Measurements from ENCODE around the gene RBMS1.

Gene RBMS1

DNA sequence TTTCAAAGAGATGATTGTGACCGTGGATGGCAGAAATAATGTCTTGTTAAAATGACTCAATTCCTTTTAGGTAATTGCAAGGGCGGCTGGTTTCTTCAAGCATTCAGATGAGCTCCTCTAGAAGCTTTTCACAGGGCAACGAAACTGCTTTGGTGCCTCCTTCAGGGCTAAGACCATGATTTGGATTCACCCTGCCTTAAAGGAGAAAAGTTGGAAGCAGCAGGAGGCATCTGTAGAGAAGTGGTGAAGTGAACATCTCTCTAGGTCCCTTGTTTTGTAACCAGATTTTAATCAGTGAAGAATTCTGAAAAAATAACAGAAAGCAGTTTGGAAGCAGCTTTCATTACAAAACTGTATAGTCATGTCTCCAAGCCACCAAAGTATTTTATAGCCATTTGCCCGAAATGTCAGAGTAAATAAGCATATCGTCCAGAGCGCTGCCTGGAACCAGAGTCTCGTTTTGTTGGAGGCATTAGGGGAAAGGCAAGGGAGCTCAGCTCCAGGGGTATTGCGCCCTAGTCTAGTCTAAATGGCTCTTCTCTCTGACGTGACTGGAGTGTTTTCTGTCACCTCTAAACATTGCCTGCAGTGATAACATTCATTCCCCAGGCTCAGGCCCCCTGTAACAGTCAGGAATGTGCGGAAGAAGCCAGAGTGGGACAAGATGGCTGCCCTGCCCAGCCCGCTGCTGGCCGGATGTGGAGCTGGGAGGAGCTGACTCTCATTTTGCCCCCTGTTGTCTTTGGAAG is 235.7 kb downstream of the RBMS1 start:
- H3K27me3 ChIP-seq (ENCODE audit: insufficient read depth, low read length), result no peaks in the 10 kb centered on the region
- H3K4me3 ChIP-seq (ENCODE audit: low read length), result no peak overlapping the region
- peaks cover 10% of the 10 kb centered on the region for H3K4me1 ChIP-seq (ENCODE audit: insufficient read depth, low read length)
- H2AFZ ChIP-seq (ENCODE audit: low read depth, low read length), result no peak overlapping the region
- H3K9me3 ChIP-seq (ENCODE audit: low read length), result no peaks in the 10 kb centered on the region
- no peaks in the 10 kb centered on the region for H3K36me3 ChIP-seq (ENCODE audit: insufficient read depth, low read length)

DNA sequence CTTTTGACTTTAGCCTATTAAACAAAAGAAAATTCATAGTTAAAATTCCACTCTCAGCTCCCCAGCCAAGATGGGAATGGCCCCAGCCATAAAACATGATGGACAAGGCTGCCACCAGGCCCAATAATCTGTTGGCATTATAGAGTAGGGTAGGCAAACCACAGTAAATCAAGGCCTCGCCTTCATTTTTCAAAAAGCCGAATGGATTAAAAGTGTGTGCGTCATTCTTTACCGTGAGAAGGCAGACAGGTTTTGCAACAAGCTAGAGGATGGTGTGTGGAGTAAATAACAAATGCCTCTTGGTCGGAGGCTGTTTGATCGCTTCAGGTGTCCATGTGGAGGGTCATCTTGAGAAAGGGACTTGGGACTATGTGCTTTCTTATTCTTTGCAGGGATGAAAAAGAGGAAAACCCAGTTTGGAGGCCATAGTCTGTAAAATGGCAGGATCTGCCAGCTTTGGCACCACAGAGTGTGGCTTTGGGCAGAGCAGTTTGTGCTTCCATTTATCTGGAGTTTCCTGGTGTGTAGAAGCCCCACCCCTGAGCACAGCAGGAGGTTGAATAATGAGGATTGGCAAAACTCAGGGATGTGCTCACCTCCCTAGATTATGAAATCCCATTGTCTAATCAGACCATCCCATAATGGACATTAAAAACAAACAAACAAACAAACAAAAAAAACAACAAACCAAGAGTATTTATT is 236.4 kb downstream of the RBMS1 start:
- no peak overlapping the region for H3K4me3 ChIP-seq (ENCODE audit: low read length)
- no peaks in the 10 kb centered on the region for H3K36me3 ChIP-seq (ENCODE audit: insufficient read depth, low read length)
- no peaks in the 10 kb centered on the region for H3K27me3 ChIP-seq (ENCODE audit: insufficient read depth, low read length)
- H2AFZ ChIP-seq (ENCODE audit: low read depth, low read length), result no peak overlapping the region
- H3K4me1 ChIP-seq (ENCODE audit: insufficient read depth, low read length), result peaks cover 10% of the 10 kb centered on the region
- no peaks in the 10 kb centered on the region for H3K9me3 ChIP-seq (ENCODE audit: low read length)

DNA sequence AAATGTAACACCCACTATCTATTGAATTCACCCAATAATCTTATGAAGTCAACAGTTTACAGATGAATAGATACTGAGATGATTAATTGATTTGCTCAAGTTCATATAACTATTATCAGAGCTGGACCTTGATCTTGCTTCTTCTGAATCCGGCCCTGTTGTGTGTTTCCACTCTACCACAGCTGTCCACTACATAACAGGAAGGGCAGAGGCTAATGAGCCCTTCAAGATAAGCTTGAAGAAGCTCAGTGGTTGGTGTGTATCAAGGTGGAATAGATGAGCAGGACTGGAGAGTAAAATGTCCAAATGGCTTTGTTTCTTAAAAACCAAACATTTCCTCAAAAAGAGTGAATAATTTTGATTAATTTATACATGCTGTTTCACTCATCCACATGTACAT is 237.1 kb downstream of the RBMS1 start:
- H2AFZ ChIP-seq (ENCODE audit: low read depth, low read length), result no peak overlapping the region
- H3K4me1 ChIP-seq (ENCODE audit: insufficient read depth, low read length), result peaks cover 10% of the 10 kb centered on the region
- H3K9me3 ChIP-seq (ENCODE audit: low read length), result no peaks in the 10 kb centered on the region
- H3K27me3 ChIP-seq (ENCODE audit: insufficient read depth, low read length), result no peaks in the 10 kb centered on the region
- H3K4me3 ChIP-seq (ENCODE audit: low read length), result no peak overlapping the region
- no peaks in the 10 kb centered on the region for H3K36me3 ChIP-seq (ENCODE audit: insufficient read depth, low read length)

DNA sequence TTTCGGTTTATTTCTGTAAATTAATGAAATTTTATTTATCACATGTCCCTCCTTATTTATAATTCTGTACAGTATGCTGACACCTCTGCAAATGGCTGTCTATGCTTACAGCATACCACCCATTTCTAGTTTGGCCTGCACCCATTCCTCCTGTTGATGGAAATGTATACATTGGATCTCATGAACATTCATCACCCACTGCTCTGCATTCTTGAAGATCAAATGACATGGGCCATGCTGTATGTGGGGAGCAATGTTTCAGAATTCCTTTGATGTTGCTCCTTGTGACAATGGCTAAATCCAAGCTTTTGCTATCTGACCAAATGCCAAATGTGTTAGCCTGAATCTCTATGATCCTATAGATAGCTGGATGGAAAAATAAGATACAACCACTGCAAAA is 238.2 kb downstream of the RBMS1 start:
- no peaks in the 10 kb centered on the region for H3K27me3 ChIP-seq (ENCODE audit: insufficient read depth, low read length)
- no peaks in the 10 kb centered on the region for H3K36me3 ChIP-seq (ENCODE audit: insufficient read depth, low read length)
- H2AFZ ChIP-seq (ENCODE audit: low read depth, low read length), result no peak overlapping the region
- H3K4me3 ChIP-seq (ENCODE audit: low read length), result no peak overlapping the region
- H3K4me1 ChIP-seq (ENCODE audit: insufficient read depth, low read length), result peaks cover 10% of the 10 kb centered on the region
- no peaks in the 10 kb centered on the region for H3K9me3 ChIP-seq (ENCODE audit: low read length)

DNA sequence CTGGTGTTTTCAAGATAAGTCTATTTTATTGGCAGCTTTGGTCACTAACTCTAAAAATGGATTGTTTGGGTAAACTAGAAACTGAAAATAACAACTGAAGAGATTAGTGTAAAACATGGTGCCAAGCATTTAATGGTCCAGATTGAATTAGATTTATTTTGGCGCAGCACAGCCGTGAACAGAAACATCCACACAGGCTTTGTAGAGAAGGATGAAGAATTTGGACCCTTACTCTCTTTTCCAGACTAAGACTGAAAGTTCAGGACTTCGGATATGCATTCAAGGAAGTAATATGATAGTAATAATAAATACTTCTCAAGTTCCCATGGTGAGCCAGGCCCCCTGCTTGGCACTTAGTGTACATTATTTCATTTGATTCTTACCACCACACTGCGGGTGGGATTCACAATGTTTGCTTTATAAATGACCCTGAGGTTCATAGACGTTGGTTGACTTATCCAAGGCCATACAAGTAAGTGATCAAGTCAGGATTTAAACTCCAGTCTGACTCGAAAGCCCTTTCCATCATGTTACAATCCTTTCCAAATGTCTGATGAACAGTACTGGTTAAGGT is 239.3 kb downstream of the RBMS1 start:
- Histone ChIP-seq H3K9me3 (ENCODE audit: low read length) (no peaks in the 10 kb centered on the region), H3K27me3 (ENCODE audit: insufficient read depth, low read length) (no peaks in the 10 kb centered on the region)

DNA sequence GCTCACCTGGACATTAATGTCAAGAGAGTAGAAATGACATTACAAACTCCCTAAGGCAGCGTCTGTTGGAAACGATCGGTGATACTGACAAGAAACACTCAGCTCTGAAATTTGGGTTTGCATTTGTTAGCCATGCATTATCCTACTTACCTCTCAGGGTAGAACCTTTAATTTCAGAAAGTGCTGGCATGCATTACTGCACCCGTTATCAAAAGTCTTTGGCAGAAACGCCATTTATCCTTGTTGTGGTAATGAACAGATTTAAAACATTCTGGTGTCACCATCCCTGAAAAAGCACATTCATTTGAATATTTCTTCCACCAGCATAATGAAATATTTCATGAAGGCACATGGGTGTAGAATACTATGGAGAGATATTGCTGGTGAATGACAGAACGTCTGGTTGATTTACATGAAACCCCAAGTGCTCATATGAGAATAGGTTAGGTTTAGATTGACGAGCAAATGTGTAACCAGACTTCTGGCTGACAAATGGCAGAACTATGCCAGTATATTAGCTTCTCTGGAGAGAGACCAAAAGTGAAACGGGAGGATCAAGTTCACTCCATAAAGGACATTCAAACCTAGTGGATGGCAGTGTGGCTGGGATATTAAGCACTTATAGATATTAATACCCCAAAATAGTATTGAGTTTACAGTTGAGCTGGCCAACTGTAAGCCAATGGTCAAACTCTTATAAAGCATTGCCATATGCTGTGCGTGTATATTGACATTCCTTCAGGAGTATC is 240.0 kb downstream of the RBMS1 start:
- Histone ChIP-seq H3K36me3 (ENCODE audit: insufficient read depth, low read length) (no peaks in the 10 kb centered on the region), H2AFZ (ENCODE audit: low read depth, low read length) (no peak overlapping the region), H3K27me3 (ENCODE audit: insufficient read depth, low read length) (no peaks in the 10 kb centered on the region), H3K9me3 (ENCODE audit: low read length) (no peaks in the 10 kb centered on the region), H3K4me1 (ENCODE audit: insufficient read depth, low read length) (peaks cover 10% of the 10 kb centered on the region), H3K4me3 (ENCODE audit: low read length) (no peak overlapping the region)

More for the DNA sequence above, 239.3 kb downstream of the RBMS1 start:
- Histone ChIP-seq H2AFZ (ENCODE audit: low read depth, low read length) (no peak overlapping the region), H3K4me1 (ENCODE audit: insufficient read depth, low read length) (peaks cover 10% of the 10 kb centered on the region), H3K4me3 (ENCODE audit: low read length) (no peak overlapping the region), H3K36me3 (ENCODE audit: insufficient read depth, low read length) (no peaks in the 10 kb centered on the region)

DNA sequence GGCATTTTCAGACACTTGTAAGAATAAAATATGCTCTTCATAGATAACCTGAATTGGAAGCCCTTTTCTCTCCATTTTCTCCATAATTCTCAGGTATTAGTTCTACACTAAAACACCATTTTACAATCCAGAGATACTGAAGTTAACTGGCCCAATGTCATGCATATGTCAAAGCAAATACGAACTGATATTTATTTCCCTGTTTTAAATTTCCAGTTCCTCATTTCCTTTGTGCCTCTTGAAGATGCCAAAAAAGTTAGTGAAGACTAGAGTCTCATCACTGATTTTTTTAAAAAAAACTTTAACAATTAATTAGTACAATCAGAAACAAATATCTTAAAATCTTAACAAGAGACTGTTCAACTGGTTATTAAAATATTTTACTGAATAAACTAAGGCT is 240.7 kb downstream of the RBMS1 start:
- Histone ChIP-seq H3K27me3 (ENCODE audit: insufficient read depth, low read length) (no peaks in the 10 kb centered on the region), H3K9me3 (ENCODE audit: low read length) (no peaks in the 10 kb centered on the region), H2AFZ (ENCODE audit: low read depth, low read length) (no peak overlapping the region), H3K36me3 (ENCODE audit: insufficient read depth, low read length) (no peaks in the 10 kb centered on the region), H3K4me3 (ENCODE audit: low read length) (no peak overlapping the region), H3K4me1 (ENCODE audit: insufficient read depth, low read length) (peaks cover 11% of the 10 kb centered on the region)

DNA sequence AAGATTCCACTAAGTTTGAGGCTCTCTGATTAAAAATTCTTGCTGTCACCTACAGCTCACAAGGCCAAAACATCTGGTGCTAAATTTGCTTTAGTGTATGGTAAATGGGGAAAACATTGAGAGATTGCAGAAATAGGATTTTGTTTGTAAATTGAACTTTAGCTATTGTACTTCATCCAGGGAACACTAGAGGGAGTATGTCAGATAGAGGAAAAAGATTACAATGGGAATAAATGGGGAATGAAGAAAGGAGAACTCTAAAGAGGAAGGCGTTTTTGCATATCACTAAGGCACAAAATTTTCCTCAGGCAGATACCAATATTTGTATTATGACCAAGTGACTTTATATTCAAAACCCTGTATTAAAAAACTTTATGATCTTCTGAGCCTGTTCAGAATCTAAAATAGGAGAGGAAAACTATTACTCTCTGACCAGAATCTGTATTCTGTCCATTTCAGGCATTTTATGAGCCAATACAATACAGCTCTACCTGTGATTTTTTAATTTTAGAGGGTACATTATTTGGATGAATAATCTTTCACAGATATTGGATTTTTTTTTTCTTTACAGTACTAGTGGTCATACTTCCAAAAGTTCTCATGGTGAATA is 241.2 kb downstream of the RBMS1 start:
- Histone ChIP-seq H3K27me3 (ENCODE audit: insufficient read depth, low read length) (no peaks in the 10 kb centered on the region), H3K4me1 (ENCODE audit: insufficient read depth, low read length) (peaks cover 15% of the 10 kb centered on the region), H3K36me3 (ENCODE audit: insufficient read depth, low read length) (no peaks in the 10 kb centered on the region), H3K9me3 (ENCODE audit: low read length) (no peaks in the 10 kb centered on the region), H2AFZ (ENCODE audit: low read depth, low read length) (no peak overlapping the region), H3K4me3 (ENCODE audit: low read length) (no peak overlapping the region)

DNA sequence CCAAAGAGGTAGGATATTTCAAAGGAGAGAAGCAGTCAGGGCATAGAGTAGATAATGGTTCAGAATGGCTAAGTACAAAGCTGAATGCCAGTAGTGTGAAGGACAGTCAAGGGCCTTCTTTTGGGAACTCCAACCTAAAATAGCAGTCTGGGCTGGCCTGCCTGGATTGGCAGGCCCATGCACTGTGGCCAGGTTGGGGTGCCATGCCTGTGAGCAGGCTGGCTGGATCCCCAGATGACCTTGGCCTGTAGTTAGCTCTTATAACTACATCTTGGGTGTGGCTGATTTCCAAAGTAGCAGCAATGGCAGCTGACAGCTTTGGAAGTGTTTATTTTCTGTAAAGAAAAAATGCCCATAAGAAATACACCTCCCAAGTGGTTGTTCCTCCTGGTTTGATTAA is 242.0 kb downstream of the RBMS1 start:
- H3K9me3 ChIP-seq (ENCODE audit: low read length), result no peaks in the 10 kb centered on the region
- H3K4me1 ChIP-seq (ENCODE audit: insufficient read depth, low read length), result peaks cover 9% of the 10 kb centered on the region
- no peaks in the 10 kb centered on the region for H3K27me3 ChIP-seq (ENCODE audit: insufficient read depth, low read length)
- no peak overlapping the region for H2AFZ ChIP-seq (ENCODE audit: low read depth, low read length)
- H3K36me3 ChIP-seq (ENCODE audit: insufficient read depth, low read length), result no peaks in the 10 kb centered on the region
- no peak overlapping the region for H3K4me3 ChIP-seq (ENCODE audit: low read length)

DNA sequence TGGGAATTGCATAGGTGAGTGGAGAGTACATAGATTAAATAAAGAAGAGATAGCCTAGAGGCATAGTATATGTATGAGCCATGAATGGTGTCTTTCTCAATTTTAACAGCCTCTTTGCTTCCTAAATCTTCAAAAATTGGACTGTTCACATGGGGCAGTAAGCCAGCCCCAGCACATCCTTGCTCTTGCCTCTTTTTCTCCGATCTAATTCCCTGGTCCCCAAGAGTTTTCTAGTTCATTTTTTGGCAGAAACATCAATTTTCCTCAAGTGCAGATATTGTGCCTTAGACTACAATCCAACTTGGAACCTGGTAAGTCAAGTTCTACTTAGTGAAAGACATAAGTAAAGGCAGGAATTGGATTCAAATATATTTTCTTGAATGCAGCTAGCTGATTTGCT is 243.7 kb downstream of the RBMS1 start:
- no peak overlapping the region for H3K4me3 ChIP-seq (ENCODE audit: low read length)
- no peaks in the 10 kb centered on the region for H3K27me3 ChIP-seq (ENCODE audit: insufficient read depth, low read length)
- no peak overlapping the region for H2AFZ ChIP-seq (ENCODE audit: low read depth, low read length)
- H3K9me3 ChIP-seq (ENCODE audit: low read length), result no peaks in the 10 kb centered on the region
- peaks cover 5% of the 10 kb centered on the region for H3K4me1 ChIP-seq (ENCODE audit: insufficient read depth, low read length)
- no peaks in the 10 kb centered on the region for H3K36me3 ChIP-seq (ENCODE audit: insufficient read depth, low read length)

DNA sequence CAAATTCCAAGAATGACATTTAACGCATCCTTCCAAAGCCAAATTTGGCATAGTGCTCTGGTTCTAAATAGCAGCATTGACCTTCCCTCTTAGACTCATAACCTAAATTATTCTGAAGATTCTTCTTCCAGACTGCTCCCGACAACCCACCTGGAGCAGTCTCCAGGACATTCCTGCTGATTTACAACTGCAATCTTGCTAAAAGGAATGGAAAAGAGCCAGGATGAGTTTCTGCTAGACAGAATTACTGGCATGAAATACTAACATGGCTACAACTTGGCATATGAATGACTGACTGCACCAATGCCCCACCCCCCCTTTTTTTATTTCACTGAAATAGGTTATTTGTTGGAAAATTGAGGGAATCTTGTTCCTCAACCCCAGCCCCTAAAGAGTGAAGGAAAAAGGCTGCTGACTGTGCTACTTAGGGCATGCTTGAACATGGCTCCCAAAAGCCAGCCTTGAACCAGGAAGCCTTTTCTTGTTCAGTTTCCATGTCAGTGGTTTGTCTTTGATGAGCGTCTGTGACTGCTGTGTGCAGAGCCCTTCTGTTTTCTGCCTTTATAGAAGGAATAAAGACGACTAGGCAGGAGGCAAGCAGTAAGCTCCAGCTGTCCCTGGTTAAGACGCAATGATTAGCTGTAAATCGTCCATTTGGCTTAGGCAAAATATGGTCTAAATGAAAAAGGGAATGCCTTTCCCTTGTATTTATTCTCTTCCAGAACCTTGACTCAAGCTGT is 246.1 kb downstream of the RBMS1 start:
- Histone ChIP-seq H3K9me3 (ENCODE audit: low read length) (no peaks in the 10 kb centered on the region), H2AFZ (ENCODE audit: low read depth, low read length) (peak overlapping the region; percentile 73), H3K4me1 (ENCODE audit: insufficient read depth, low read length) (peaks cover 5% of the 10 kb centered on the region), H3K27me3 (ENCODE audit: insufficient read depth, low read length) (no peaks in the 10 kb centered on the region), H3K4me3 (ENCODE audit: low read length) (no peak overlapping the region), H3K36me3 (ENCODE audit: insufficient read depth, low read length) (no peaks in the 10 kb centered on the region)

DNA sequence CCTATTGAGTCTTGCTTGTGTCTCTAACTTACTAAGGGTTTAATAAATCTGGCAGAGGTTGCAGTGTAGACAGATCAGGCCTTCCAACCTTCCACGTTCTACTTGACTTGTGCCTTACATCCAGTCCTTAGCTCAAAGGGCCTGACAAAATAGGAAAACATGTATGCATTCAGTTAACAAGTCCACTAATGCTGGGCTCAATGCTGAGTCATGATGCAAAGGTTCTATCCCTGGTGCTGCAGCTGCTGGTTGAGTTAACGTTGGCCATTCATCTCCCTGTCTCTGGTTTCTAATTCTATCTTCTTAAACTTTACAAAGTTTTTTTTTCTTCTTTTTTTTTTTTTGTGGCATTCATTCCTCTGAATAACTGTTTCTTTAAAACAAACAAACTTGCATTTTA is 247.3 kb downstream of the RBMS1 start:
- H2AFZ ChIP-seq (ENCODE audit: low read depth, low read length), result no peak overlapping the region
- no peak overlapping the region for H3K4me3 ChIP-seq (ENCODE audit: low read length)
- H3K27me3 ChIP-seq (ENCODE audit: insufficient read depth, low read length), result no peaks in the 10 kb centered on the region
- H3K4me1 ChIP-seq (ENCODE audit: insufficient read depth, low read length), result peaks cover 5% of the 10 kb centered on the region
- no peaks in the 10 kb centered on the region for H3K36me3 ChIP-seq (ENCODE audit: insufficient read depth, low read length)
- no peaks in the 10 kb centered on the region for H3K9me3 ChIP-seq (ENCODE audit: low read length)
